ENCODE data around the gene GALNT2.

Gene GALNT2

GRCh38 chr1:230125640-230126528 lies 58.8 kb downstream of the GALNT2 start:
- no peak overlapping the region for H3K27ac ChIP-seq
- no peaks in the 10 kb centered on the region for H3K9me3 ChIP-seq (ENCODE audit: severe bottlenecking)
- H3K4me3 ChIP-seq (ENCODE audit: low read depth, low read length): no peak overlapping the region
- TF ChIP-seq CTCF (IDR thresholded peaks at IDR 0.05; ENCODE audit: low read depth, low read length): no peak
- no peak for DNase-seq
- no peaks in the 10 kb centered on the region for H3K36me3 ChIP-seq
- H3K27me3 ChIP-seq (ENCODE audit: insufficient read depth, low read depth, severe bottlenecking): no peaks in the 10 kb centered on the region

- Histone ChIP-seq H3K27ac (peak overlapping the region; percentile 25; the same call in 1 of the 2 replicates), H3K36me3 (no peaks in the 10 kb centered on the region), H3K4me3 (ENCODE audit: low read depth, low read length) (no peak overlapping the region), H3K27me3 (ENCODE audit: insufficient read depth, low read depth, severe bottlenecking) (no peaks in the 10 kb centered on the region), H3K9me3 (ENCODE audit: severe bottlenecking) (no peaks in the 10 kb centered on the region)
- DNase-seq: no peak
- TF ChIP-seq CTCF (IDR thresholded peaks at IDR 0.05; ENCODE audit: low read depth, low read length): no peak
Measured at GRCh38 chr1:230126529-230127104, 59.6 kb downstream of the GALNT2 start.

- Histone ChIP-seq H3K36me3 (no peaks in the 10 kb centered on the region; the same call in 1 of the 2 replicates), H3K27me3 (ENCODE audit: insufficient read depth, low read depth, severe bottlenecking) (no peaks in the 10 kb centered on the region), H3K4me3 (ENCODE audit: low read depth, low read length) (peak overlapping the region; percentile 13; the same call in 1 of the 2 replicates), H3K9me3 (ENCODE audit: severe bottlenecking) (no peaks in the 10 kb centered on the region), H3K27ac (peak overlapping the region; percentile 80)
- TF ChIP-seq CTCF (IDR thresholded peaks at IDR 0.05; ENCODE audit: low read depth, low read length): no peak
- peak; percentile 79 for DNase-seq
Measured at GRCh38 chr1:230127105-230128054, 60.3 kb downstream of the GALNT2 start.

GRCh38 chr1:230128569-230129285 lies 61.7 kb downstream of the GALNT2 start:
- Histone ChIP-seq H3K9me3 (ENCODE audit: severe bottlenecking) (no peaks in the 10 kb centered on the region), H3K27ac (peak overlapping the region; percentile 80), H3K27me3 (ENCODE audit: insufficient read depth, low read depth, severe bottlenecking) (no peaks in the 10 kb centered on the region), H3K4me3 (ENCODE audit: low read depth, low read length) (no peak overlapping the region), H3K36me3 (no peaks in the 10 kb centered on the region; the same call in 1 of the 2 replicates)
- peak; percentile 42 for DNase-seq
- no peak for TF ChIP-seq CTCF (IDR thresholded peaks at IDR 0.05; ENCODE audit: low read depth, low read length)

- no peak overlapping the region for H3K4me3 ChIP-seq (ENCODE audit: low read depth, low read length)
- no peaks in the 10 kb centered on the region for H3K27me3 ChIP-seq (ENCODE audit: insufficient read depth, low read depth, severe bottlenecking)
- TF ChIP-seq CTCF (IDR thresholded peaks at IDR 0.05; ENCODE audit: low read depth, low read length): no peak
- no peaks in the 10 kb centered on the region for H3K9me3 ChIP-seq (ENCODE audit: severe bottlenecking)
- DNase-seq: no peak
- peak overlapping the region; percentile 80 for H3K27ac ChIP-seq
- H3K36me3 ChIP-seq: no peaks in the 10 kb centered on the region; the same call in 1 of the 2 replicates
Measured at GRCh38 chr1:230129341-230129740, 62.3 kb downstream of the GALNT2 start.
